GM10847 (cell line): ENCODE data around the gene SLC36A4.

ENCODE experiments used
- POLR2A ChIP-seq: IDR thresholded peaks from 2 replicates; pipeline ENCODE4 v1.6.1; 2011; ENCODE audit not compliant: insufficient read length; ENCODE audit errors: extremely low read depth

SLC36A4 gene

GRCh38 chr11:93159721-93160120, 38.1 kb downstream of the SLC36A4 start:
- TF ChIP-seq POLR2A = no peak

- no peak for TF ChIP-seq POLR2A
Measured at GRCh38 chr11:93155738-93156137, 42.1 kb downstream of the SLC36A4 start.

- no peak for TF ChIP-seq POLR2A
Measured at GRCh38 chr11:93145390-93145915, 52.3 kb downstream of the SLC36A4 start.

- TF ChIP-seq POLR2A = no peak
Measured at GRCh38 chr11:93143800-93144199, 54.0 kb downstream of the SLC36A4 start.

- TF ChIP-seq POLR2A = no peak
Measured at GRCh38 chr11:93143186-93143585, 54.6 kb downstream of the SLC36A4 start.

- no peak for TF ChIP-seq POLR2A
Measured at GRCh38 chr11:93133488-93134109, 64.2 kb downstream of the SLC36A4 start.

- TF ChIP-seq POLR2A = no peak
Measured at GRCh38 chr11:93132836-93133235, 65.0 kb downstream of the SLC36A4 start.

- TF ChIP-seq POLR2A = no peak
Measured at GRCh38 chr11:93131709-93132108, 66.1 kb downstream of the SLC36A4 start.

GRCh38 chr11:93128574-93128973, 69.2 kb downstream of the SLC36A4 start:
- no peak for TF ChIP-seq POLR2A

- TF ChIP-seq POLR2A = no peak
Measured at GRCh38 chr11:93123351-93123898, 74.4 kb downstream of the SLC36A4 start.

- no peak for TF ChIP-seq POLR2A
Measured at GRCh38 chr11:93122535-93123235, 75.1 kb downstream of the SLC36A4 start.

- TF ChIP-seq POLR2A = no peak
Measured at GRCh38 chr11:93118276-93118675, 79.5 kb downstream of the SLC36A4 start.

- TF ChIP-seq POLR2A = no peak
Measured at GRCh38 chr11:93117565-93117964, 80.2 kb downstream of the SLC36A4 start.

GRCh38 chr11:93116641-93117441, 81.0 kb downstream of the SLC36A4 start:
- TF ChIP-seq POLR2A = no peak

GRCh38 chr11:93114304-93114703, 83.5 kb downstream of the SLC36A4 start:
- TF ChIP-seq POLR2A = no peak
